Measurements from ENCODE around the gene NMBR. TPM values are rescaled to one million over a fixed set of nuclear protein-coding genes. Genes with fewer than 3 reads are reported as not detected.
A peak's percentile ranks its signal among the peaks of the same experiment; 100 is the strongest.

NMBR gene
- total RNA-seq, 6 experiments from 2014 or later: 0.14 to 0.40 TPM; not detected in 4

GRCh38 chr6:142182004-142182403, 35.1 kb upstream of the NMBR start:
- no peaks in the 10 kb centered on the region; the same call in 1 of the 2 replicates for H3K27me3 Mint-ChIP-seq (ENCODE audit: insufficient read depth)
- peaks cover 23% of the 10 kb centered on the region for H3K36me3 Mint-ChIP-seq (ENCODE audit: low read depth)
- H3K4me3 Mint-ChIP-seq: no peak overlapping the region
- peaks cover 11% of the 10 kb centered on the region; the same call in 1 of the 2 replicates for H3K4me1 Mint-ChIP-seq (ENCODE audit: low read depth)
- no peak for TF ChIP-seq CTCF (IDR thresholded peaks at IDR 0.05)
- peaks cover 6% of the 10 kb centered on the region; the same call in 1 of the 2 replicates for H3K9me3 Mint-ChIP-seq
- no peak for DNase-seq
- H3K27ac Mint-ChIP-seq: no peak overlapping the region

GRCh38 chr6:142178129-142178528, 31.2 kb upstream of the NMBR start:
- no peak overlapping the region for H3K27ac Mint-ChIP-seq
- TF ChIP-seq CTCF (IDR thresholded peaks at IDR 0.05): no peak
- peaks cover 47% of the 10 kb centered on the region for H3K36me3 Mint-ChIP-seq (ENCODE audit: low read depth)

GRCh38 chr6:142174703-142175102, 27.8 kb upstream of the NMBR start:
- H3K4me1 Mint-ChIP-seq (ENCODE audit: low read depth): no peaks in the 10 kb centered on the region
- no peak for TF ChIP-seq CTCF (IDR thresholded peaks at IDR 0.05)
- no peaks in the 10 kb centered on the region; the same call in 1 of the 2 replicates for H3K27me3 Mint-ChIP-seq (ENCODE audit: insufficient read depth)
- H3K27ac Mint-ChIP-seq: peak overlapping the region; percentile 2; the same call in 1 of the 2 replicates
- H3K4me3 Mint-ChIP-seq: no peak overlapping the region
- peaks cover 48% of the 10 kb centered on the region for H3K36me3 Mint-ChIP-seq (ENCODE audit: low read depth)
- DNase-seq: no peak
- peaks cover 6% of the 10 kb centered on the region; the same call in 1 of the 2 replicates for H3K9me3 Mint-ChIP-seq

More at GRCh38 chr6:142178129-142178528, 31.2 kb upstream of the NMBR start:
- Mint-ChIP-seq H3K4me3 (no peak overlapping the region), H3K27me3 (ENCODE audit: insufficient read depth) (no peaks in the 10 kb centered on the region), H3K9me3 (peaks cover 6% of the 10 kb centered on the region; the same call in 1 of the 2 replicates), H3K4me1 (ENCODE audit: low read depth) (no peaks in the 10 kb centered on the region)
- no peak for DNase-seq

GRCh38 chr6:142173980-142174379, 27.1 kb upstream of the NMBR start:
- Mint-ChIP-seq H3K27ac (no peak overlapping the region), H3K36me3 (ENCODE audit: low read depth) (peaks cover 48% of the 10 kb centered on the region), H3K4me3 (no peak overlapping the region), H3K4me1 (ENCODE audit: low read depth) (no peaks in the 10 kb centered on the region), H3K27me3 (ENCODE audit: insufficient read depth) (no peaks in the 10 kb centered on the region; the same call in 1 of the 2 replicates), H3K9me3 (peaks cover 6% of the 10 kb centered on the region; the same call in 1 of the 2 replicates)
- DNase-seq: no peak
- TF ChIP-seq CTCF (IDR thresholded peaks at IDR 0.05): no peak

- no peak for TF ChIP-seq CTCF (IDR thresholded peaks at IDR 0.05)
- H3K4me3 Mint-ChIP-seq: no peak overlapping the region
- peaks cover under 1% of the 10 kb centered on the region; the same call in 1 of the 2 replicates for H3K9me3 Mint-ChIP-seq
- H3K27me3 Mint-ChIP-seq (ENCODE audit: insufficient read depth): no peaks in the 10 kb centered on the region; the same call in 1 of the 2 replicates
- no peaks in the 10 kb centered on the region for H3K4me1 Mint-ChIP-seq (ENCODE audit: low read depth)
- H3K27ac Mint-ChIP-seq: no peak overlapping the region
- no peak for DNase-seq
- peaks cover 42% of the 10 kb centered on the region for H3K36me3 Mint-ChIP-seq (ENCODE audit: low read depth)
Measured at GRCh38 chr6:142172758-142173157, 25.8 kb upstream of the NMBR start.
